GM21723 (cell line): Measurements from ENCODE around the gene MEOX2.

Experiments
- ATAC-seq: cut with Tn5 transposase; IDR thresholded peaks from one replicate; pipeline ENCODE4 v1.9.1; 2021; ENCODE audit warnings: mild to moderate bottlenecking, moderate library complexity; ENCODE audit not compliant: unreplicated experiment

MEOX2 gene

DNA sequence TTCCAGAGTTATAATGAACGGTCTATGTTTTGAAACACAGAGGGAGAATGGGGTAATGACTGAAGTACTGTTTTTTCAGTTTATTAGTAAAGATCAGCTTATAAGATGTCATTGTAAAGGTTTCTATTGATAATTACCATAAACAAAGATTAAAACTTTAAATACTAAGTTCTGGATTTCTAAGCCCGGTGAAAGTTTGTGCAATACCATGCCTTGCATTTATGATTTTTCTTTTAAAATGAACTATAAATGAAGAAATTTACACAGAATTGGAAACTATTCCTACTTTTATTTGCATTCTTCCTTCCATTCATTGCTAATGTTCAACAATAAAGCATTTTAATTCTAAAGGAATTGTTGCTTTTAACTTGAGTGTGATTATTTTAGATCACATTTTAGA is 4.9 kb downstream of the MEOX2 start:
- no peak for ATAC-seq

- no peak for ATAC-seq
These were observed 5.3 kb downstream of the MEOX2 start for GRCh38 chr7:15681186-15681585.

GRCh38 chr7:15680446-15680845 is 6.0 kb downstream of the MEOX2 start:
- ATAC-seq = no peak

DNA sequence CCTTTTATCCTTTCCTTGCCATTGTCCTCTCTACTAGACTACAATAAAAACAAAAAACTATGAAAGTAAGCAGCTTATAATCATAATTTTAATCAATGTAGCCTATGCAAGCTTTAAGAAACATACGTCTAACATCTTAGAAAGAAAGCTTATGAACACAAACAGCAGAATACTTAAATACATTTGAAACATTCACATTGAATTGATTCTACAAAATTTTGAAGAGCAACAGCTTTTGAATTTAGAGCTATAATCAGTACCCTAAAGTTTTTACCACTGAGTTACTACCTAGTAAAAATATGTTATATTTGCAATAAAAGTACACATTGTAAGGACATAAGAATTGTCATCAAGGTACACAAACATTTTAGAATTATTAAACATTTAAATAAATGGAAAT is 7.2 kb downstream of the MEOX2 start:
- no peak for ATAC-seq

DNA sequence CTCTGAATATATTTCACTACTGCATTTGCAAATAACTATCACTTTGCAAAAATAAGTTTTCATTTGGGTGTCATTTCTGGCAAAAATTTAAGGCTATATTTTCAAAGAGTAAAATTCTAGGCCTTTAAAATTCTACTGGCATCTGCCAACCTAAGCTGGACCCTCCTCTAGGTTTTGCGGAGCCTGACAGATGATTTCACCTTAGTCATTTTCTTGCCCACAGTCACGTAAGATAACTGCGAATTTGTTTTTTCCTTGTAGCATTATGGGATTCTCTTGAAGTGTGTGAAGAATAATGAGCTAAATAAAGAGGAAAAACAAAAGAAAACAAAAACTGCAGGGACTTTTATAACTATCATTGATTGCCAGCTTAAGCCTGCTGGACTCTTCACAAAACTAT is 7.8 kb downstream of the MEOX2 start:
- no peak for ATAC-seq

- no peak for ATAC-seq
These were observed 11.1 kb downstream of the MEOX2 start for GRCh38 chr7:15675379-15675778.

- ATAC-seq = no peak
These were observed 11.9 kb downstream of the MEOX2 start for GRCh38 chr7:15674586-15674985.

DNA sequence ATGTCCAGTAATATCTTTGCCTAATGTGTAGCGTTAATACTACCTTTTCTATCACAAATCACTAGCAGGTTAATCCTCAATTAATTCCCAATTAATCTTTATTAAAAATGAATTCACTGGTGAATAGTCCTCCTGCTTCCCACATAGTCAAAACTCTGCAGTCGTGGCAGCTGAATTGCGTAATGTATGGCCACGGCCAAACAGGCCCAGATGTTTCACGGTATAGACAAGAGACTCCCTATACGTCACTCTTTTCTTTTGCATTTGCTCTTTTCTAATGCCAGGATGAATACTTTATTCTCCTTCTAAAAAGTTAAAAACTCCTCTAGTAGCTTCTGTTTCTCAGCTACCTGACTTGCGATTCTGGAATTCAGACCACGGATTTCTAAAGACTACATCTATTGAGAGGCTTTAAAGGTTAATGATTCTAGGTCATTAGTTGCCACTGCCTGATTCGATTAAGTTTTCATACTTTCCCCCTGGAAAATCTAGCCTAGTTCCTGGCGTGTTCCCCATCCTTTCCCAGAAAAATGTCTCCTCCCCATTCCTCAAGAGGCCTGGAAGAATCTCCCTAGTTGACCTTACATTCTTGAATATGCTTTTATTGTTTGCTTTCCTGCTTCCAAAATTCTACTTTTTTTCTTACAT is 16.9 kb downstream of the MEOX2 start:
- no peak for ATAC-seq

GRCh38 chr7:15667991-15668390 is 18.5 kb downstream of the MEOX2 start:
- no peak for ATAC-seq

GRCh38 chr7:15662451-15662850 is 24.0 kb downstream of the MEOX2 start:
- no peak for ATAC-seq

- no peak for ATAC-seq
These were observed 28.2 kb downstream of the MEOX2 start for GRCh38 chr7:15658247-15658646.

- no peak for ATAC-seq
These were observed 33.6 kb downstream of the MEOX2 start for GRCh38 chr7:15652776-15653290.

- no peak for ATAC-seq
These were observed 34.8 kb downstream of the MEOX2 start for GRCh38 chr7:15651693-15652092.

- ATAC-seq = no peak
These were observed 35.7 kb downstream of the MEOX2 start for GRCh38 chr7:15650787-15651186.

GRCh38 chr7:15648461-15648961 is 38.0 kb downstream of the MEOX2 start:
- ATAC-seq = no peak

DNA sequence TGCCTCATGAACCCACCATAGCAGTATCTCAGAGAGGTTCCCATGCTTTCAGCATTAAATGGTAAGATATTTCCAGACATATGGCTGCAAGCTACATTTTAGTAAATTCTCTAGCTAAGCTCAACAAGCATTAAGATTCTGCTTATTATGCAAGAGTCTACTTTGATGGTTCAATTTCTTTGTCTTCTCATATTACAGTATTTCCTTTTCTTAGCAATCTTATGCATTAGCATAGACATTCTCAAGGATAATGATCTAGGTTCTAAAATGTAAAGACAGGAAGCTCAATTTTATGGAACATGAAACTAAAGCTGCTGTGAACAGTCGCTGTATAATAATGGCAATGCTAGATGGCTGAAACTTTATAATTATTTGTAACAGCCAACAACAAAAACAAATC is 39.2 kb downstream of the MEOX2 start:
- no peak for ATAC-seq

- ATAC-seq = no peak
These were observed 43.3 kb downstream of the MEOX2 start for GRCh38 chr7:15643000-15643705.

DNA sequence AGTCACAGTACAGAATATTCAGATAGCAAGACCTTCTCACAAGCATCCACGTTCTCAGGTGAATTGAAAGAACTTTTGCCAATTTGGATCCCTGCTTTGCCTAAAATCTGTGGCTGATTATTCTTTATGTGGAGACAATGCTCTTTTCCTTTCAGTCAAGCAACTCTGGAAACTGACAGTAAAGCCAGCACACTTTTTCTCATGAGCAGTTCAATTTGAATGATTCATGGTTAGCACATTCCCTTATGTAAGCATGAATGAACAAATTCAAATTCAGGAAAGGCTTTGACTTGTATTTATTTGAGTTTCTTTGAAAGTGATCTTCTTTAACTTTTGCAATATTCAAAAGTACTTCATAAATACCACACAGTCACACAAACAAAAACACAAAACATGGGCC is 57.6 kb downstream of the MEOX2 start:
- ATAC-seq = no peak

GRCh38 chr7:15626041-15626440 is 60.4 kb downstream of the MEOX2 start:
- no peak for ATAC-seq

DNA sequence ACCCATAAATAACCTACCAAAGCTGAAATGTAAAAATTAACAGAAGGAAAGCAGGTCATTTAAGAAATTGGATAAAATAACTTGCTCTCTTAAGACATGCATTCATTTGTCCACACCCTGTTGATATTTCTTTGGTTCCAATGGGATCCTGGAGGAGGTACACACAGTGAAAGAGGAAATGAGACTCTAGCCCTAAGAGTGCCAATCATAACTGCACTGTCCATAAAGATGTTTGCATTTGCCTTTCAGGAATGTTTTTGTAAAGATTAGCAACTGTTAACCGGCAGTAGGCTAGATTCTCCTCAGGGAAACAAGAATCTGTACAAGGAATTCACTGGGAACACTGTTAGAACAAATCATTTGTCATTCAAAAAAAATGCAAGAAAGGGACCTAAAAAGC is 61.0 kb downstream of the MEOX2 start:
- no peak for ATAC-seq

- no peak for ATAC-seq
These were observed 65.0 kb downstream of the MEOX2 start for GRCh38 chr7:15621468-15621867.

DNA sequence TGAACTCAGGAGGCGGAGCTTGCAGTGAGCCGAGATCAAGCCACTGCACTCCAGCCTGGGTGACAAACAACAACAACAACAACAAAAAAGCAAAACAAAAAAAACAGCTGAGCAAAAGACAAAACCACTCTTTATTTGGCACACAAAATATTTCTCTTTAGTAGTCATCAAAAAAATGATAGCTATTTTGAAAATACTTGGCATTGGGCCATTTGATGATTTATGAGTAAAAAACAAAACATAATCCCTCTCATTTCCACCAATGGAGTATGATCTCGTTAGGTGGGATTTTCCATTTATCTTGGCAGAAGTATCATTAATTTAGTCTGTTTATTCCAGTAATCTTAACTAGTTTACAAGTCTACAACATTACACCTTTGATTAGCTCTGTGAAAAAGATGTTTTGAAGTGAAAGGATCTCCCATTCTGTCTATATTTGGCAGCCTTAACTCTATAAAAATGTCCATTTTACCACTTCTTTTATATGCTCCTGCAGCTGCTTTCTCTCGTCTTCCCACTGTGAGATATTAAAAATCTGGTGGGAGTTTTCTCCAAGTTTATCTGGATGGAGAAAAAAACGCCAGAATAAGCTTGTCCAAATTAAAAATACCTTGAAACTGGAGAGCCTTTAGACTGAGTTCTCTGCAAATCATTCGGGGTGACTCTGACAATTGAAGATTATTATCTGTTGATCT is 65.8 kb downstream of the MEOX2 start:
- no peak for ATAC-seq
